NCI-H187 (cell line): ENCODE results near the gene EXOC1.
"Not testable (repeated sequence)": the region's sequence is repeated elsewhere in the genome, so short reads cannot be mapped to it uniquely, and the experiment has no call there.

Experiments used
- DNase-seq, 2 experiments: peaks; one replicate each; lab custom pipeline; 2025; lab: John Stamatoyannopoulos, UW

The EXOC1 gene

DNA sequence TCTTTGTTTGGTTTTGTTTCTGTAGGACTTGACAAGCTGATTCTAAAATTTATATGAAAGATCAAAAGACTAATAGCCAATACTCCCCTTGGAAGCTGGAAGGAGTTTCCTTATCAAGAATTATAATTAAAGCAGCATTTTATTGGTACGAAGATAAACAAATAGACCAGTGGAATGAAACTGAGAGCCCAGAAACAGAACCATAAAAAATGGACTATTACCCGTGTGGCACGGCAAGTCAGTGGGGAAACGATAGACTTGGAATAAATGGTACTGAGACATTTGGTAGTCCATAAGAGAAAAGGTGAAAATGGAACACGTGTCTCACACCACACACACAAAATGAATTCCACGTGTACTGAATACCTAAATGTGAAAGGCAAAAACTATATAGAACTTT lies 52.9 kb downstream of the EXOC1 start:
- no peak for DNase-seq

DNA sequence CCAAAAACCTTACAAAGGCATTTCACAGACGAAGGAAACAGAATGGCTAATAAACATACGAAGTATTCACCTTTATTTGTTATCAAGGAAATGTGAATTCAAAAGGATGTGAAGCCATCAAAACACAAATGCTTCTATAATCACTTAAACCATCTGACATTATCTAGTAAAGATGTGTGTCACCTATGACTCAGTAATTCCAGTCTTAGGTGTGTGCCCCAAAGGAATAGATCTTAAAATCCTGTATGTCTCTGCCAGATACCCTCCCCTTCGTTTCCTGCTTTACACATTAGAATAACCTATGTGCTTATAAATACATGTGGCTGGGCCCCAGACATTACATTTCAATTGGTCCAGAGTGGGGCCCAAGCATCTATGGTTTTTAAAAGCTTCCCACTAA lies 53.5 kb downstream of the EXOC1 start:
- no peak for DNase-seq

DNA sequence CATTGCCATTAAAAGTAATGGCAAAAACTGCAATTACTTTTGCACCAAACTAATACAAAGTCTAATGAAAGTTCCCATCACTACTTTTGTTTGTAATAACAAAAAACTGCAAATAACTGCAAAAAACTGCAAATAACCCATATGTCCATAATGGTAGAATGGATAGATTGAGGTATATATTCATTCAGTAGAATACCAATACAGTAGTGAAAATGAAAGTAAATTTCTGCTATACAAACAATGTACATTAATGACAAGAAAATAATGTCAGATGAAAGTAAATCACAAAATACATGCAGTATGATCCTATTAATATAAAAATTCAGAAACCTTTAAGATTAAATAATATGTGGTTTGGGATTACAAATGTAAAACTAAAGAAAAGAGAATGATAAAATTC lies 54.0 kb downstream of the EXOC1 start:
- no peak for DNase-seq

DNA sequence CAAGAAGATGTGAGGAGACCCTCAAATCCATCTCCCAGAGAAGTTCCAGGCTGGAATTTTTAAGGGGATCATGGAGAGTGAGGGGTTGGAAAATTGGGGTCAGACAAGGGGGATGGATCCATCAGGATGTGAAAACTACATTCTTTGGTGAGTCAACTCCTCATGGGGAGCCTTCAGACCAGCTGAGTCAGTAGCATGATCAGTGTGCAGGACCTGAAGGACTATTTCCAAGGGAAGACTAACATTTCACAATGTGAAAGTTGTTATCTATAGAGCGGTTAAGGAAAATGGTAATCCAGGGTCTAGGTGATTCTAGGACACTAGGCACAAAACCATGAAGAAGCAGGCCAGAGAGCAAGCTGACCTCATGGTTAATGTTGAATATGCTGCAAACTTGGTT lies 56.7 kb downstream of the EXOC1 start:
- no peak for DNase-seq

DNA sequence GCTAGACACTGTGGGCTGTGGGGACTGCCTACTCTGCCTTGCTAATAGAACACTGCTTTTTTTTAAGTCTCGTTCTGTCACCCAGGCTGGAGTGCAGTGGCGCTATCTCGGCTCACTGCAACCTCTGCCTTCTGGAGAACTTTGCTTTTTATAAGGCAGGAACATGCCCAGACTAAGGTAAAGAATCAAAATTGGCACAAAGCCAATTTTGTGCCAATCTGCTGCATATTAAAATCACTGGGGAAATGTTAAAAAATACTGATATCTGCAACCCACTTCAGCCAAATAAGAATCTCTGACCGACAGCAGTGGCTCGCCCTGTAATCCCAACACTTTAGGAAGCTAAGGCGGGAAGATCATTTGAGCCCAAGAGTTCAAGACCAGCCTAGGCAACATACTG lies 58.8 kb downstream of the EXOC1 start:
- no peak for DNase-seq

DNA sequence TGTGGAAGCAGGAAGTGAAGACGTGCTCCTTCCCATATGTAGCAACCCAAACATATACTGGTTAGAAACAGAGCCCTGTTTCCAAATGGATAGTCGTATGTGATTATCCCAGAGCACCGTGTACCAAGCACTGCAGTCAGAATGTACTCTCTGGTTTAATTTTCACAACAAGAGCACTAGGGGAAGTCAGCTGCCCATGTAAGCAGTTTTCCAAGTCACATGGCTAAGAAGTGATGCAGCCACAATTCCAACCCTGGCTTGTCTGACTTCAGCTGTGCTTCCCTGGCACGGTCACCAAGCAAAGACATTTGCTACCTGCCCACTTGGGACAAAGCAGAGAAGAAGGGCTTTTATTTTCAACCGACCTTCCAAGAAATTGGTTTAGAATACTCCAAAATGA lies 67.1 kb downstream of the EXOC1 start:
- DNase-seq = no peak

DNA sequence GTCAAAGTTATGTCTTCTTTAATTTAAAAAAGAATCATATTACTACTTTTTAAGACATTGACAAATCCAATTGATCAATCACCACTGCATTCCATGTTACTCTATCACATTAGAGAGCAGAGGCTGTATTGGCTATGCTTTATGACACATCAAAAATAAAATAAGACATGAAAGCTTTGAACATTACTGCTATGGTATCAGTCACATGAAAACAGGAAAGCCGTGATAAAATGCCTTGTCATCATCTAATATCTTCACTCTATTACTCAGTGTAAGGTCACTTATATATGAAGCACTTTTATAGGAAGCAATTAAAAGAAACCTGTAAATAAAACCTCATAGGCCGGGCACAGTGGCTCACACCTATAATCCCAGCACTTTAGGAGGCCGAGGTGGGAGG lies 67.6 kb downstream of the EXOC1 start:
- DNase-seq = no peak

DNA sequence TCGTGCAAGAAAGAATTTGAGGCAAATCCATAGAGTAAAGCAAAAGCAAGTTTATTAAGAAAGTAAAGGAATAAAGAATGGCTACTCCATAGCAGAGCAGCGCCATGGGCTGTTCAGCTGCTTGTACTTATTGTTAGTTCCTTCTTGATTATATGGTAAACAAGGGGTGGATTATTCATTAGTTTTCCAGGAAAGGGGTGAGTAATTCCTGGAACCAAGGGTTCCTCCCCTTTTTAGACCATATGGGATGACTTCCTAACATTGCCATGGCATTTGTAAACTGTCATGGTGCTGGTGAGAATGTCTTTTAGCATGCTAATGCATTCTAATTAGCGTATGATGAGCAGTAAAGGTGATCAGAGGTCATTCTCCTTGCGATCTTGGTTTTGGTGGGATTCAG lies 71.8 kb downstream of the EXOC1 start:
- no peak for DNase-seq

DNA sequence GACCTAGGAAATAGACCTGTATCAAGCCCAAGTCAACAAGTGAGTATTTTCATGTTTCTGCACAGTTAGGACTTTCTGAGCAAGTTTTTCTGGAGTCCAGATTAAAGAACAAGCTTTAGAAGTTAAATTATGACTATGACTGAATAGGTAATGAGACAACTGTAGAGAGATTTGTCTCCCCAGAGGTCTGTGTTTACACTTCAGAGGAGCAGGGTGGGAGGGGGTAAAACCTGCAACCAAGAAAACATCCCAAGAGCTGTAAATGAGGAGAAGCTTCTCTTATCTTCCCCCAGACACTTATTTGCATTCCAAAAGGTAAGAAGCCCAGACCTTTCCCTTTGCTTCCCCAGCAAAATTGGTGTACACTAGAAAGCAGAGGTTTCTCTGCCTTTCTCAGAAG lies 73.2 kb downstream of the EXOC1 start:
- no peak for DNase-seq

DNA sequence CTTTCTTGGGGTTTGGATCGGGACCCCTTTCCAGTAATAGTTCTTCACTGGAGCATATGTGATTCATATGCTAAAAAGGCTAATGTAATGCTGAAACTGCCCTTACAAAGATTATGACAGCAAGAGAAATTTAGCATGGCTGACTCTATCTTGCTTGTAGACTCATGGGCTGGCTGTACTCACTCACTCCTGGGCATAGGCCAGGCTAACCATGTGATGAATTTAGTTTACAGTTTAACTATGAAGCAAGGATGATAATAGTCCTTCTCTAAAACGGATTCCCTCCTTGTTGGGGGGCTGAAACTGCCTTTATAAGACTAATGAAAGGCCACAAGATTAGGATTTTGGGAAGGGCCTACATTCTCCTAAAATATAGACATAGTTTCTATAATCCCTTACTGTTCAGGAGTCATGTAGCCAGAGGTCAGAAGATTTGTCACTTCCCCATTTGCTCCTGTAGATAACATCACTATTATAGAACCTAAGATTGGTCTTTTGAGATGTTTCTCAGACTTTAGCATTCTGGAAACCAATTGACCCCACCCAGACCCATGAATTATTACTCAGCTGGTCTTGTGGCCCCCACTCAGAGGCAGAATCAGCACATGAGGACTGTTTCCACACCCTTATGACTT lies 74.5 kb downstream of the EXOC1 start:
- no peak for DNase-seq

DNA sequence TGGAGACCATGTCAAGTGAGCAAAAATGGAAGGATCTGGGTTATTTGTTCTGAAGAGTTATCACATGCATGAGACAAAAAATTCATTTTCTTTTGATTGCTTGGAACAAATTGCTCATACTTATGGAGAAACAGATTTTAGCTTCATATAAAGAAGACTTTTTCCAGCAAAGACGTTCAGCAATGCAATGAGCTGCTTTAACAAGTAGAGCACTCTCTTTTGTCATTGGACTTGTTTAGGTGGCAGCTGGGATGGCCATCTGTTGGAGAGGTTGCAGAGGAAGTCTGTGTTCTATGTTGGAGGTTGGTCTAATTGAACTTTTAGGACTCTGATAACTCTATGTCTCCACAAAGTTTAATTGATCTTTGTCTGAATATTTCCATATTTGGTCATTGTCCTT lies 75.4 kb downstream of the EXOC1 start:
- DNase-seq = no peak

DNA sequence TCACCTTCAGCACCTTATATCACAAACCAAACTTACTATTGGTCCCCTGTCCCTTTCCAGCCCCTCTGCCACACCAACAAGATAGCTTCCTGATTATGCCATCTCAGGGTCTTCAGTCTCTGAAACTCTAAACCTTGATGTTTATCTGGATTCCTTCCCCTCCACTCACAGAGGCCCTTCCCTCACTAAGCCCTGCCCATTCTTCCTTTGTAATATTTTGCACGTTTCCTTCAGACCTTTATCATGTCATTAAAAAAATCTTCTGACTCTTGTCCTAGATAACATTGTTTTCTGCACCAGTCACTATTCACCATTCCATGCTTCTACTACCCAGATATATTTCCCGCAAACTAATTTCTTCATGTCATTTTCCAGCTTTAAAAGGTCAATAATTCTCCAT lies 77.6 kb downstream of the EXOC1 start:
- DNase-seq = no peak

DNA sequence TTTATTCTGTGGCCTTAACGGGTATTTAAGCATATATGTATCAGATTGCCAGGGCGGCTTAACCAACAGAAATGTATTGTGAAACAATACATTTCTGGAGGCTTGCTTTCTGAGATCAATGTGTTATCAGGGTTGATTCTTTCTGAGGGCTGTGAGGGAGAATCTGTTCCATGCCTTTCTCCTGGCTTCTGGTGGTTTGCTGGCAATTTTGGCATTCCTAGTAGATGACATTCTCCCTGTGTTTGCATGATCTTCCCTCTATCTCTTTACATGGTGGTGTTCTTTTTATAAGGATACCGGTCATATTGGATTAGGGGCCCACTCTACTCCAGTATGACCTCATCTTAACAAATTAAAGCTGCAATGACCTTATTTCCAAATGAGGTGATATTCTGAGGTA lies 78.4 kb downstream of the EXOC1 start:
- DNase-seq = no peak

DNA sequence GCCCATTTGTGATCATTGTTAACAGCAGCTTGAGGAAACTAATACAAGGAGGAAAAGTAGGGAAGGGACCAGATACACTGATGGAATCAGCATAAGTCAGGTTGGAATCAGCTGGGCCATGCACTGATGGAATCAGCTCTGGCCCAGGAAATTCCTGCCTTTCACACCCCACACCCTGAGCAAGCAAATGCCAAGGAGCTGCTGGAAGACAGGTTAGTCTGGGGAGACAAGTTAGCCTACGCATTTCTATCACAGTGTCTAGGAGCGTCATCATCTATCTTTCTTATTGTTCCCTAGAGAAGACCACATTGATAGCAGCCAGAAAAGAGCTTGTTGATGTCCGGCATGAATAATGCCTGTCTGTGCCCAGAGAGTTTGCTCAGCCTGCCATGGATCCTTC lies 79.1 kb downstream of the EXOC1 start:
- DNase-seq = no peak

DNA sequence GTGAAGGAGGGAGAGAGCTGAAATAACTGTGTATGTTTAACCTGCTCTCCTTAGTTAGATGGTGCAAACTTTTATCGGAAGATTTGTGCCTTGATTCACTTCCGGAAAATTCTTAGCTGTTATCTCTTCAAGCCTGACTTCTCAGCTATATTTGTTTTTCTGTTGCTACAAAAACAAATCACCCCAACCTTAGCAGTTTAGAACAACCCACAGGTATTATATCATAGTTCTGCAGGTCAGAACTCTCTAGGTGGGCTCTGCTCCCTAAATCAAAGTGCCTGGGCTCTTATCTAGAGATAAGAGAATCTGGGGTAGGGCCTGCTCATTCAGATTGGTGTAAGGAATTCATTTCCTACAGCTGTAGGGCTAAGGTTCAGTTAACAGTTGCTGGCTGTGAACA lies 80.2 kb downstream of the EXOC1 start:
- DNase-seq = no peak

DNA sequence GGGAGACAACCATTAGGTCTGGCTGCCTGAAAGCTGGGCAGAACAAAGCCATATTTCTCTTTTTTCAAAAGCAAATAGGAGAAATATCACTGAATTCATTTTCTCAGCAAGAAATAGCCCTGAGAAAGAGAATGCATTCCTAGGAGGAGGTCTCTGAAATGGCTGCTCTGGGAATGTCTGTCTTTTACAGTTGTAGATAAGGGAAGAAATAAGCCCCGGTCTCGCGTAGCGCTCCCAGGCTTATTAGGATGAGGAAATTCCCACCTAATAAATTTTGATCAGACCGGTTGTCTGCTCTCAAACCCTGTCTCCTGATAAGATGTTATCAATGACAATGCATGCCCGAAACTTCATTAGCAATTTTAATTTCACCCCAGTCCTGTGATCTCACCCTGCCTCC lies 82.5 kb downstream of the EXOC1 start:
- DNase-seq = not testable (repeated sequence)

DNA sequence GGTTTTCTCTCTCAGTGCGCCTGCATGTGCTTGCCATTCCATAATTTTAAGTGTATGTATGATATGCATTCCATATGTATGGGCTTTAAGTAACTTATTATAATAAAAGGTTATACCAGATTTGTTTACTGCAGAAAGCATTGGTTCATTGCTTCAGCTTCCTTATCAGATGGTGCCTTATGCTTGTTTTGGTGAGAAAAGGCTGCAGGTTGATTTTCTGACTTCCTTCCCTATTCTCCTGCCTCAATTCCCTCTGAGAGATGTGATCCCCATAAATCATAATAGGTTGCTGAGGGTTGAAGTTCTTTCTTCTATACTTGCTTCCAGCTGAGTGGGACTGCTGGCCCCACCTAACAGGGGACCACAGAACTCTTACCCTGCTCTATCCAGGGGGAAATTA lies 85.0 kb downstream of the EXOC1 start:
- no peak for DNase-seq

DNA sequence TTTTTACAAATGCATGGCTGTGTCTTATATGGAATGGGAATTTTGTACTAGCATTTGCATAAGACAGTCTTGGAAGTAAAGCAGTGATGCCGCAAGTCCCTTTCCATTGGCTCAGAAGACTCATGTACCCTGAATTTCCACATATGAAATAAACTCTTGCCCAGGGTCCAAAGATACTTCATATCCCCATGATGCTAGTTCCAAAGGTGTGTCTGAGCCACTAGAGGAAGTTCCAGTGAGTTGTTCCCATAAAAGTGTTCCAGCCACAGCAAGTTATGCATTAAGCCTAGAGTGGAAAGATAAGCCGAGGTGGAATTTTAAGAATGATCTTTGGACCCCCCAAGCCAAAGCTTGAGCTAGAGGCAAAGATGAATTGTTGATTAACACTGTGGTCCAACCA lies 86.0 kb downstream of the EXOC1 start:
- DNase-seq = no peak

DNA sequence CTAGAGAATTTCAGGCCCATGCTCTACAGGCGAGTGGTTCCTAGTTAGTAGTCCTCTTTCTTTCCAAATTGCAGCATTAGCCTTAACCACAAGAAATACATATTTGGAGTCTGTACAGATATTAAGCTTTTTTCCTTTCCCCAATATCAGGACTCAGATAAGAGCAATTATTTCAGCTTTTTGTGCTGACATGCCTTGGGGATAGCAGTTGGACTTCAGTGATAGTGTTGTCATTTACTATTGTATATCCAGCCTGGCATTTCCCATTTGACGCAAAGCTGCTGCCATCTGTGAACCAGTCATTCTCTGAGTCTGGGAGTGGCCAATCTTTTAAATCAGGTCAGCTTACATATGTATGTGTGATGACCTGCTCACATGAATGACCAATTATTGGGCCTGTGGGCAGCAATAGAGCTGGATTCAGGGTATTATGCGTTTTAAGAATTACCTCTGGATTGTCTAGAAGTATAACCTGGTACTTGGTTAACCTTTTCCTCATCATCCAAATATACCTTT lies 88.5 kb downstream of the EXOC1 start:
- DNase-seq = no peak

DNA sequence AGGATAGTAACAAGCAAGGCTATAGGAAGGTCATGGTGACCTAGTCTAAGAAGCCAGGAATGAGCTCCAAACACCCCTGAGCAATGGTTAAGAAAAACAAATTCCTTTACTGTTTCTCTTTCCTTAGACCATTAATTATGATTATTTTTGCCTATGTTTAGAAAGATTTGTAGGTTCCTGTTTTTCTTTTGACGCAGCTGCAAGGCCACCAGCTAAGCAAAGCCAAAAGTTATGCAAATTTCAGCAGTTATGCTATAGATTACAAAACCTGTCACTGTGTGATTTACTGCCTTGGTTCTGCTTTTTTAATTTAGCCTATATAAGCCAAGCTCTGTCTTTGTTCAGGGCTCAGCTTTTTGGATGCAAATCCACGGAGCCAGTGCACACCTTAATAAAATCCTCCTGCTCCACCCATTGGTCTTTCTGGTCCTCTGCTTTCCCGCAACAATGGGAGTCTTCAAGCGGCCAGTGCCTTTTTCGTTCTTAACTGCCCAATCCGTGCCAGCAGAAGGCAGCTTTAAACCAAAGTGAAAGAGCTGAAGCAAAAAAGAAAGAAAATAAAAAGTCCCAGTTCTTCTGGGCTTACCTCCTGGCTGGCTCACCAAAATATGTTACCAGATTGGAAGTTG lies 93.9 kb downstream of the EXOC1 start:
- no peak for DNase-seq

DNA sequence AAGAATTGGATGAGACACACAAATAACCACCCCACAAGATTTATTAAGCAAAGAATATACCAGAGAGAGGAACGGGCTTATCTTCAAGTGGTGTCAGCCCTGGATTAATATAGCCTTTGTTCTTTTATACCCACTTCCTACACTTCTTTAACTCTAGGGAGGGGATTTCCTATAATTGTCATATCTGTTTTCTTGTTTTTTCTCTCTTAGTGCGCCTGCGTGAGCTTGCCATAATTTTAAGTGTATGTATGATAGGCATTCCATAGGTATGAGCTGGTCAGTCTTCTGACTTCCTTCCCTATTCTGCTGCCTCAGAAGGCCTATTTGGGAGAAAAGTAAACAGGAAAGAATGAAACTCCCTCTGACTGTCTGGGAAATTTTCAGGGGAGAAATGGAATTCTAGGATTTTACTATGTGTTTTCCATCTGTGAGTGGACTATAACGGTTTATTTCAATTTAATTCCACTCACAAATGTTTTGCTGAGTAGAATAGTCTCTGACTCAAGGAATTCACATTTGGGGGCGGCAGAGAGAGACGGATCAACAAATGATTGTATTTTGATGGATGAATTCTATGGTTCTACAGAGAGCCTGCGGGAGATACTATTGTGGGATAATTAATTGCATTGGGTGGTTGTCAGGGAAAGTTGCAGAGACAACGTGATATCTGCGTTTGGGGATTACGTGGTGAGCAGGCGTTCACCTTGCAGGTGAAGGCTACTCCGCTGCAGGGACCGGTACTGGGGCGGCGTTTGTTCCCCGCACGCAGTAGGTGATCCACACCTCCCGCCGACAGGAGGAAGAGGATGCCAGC lies 94.7 kb downstream of the EXOC1 start:
- no peak for DNase-seq

DNA sequence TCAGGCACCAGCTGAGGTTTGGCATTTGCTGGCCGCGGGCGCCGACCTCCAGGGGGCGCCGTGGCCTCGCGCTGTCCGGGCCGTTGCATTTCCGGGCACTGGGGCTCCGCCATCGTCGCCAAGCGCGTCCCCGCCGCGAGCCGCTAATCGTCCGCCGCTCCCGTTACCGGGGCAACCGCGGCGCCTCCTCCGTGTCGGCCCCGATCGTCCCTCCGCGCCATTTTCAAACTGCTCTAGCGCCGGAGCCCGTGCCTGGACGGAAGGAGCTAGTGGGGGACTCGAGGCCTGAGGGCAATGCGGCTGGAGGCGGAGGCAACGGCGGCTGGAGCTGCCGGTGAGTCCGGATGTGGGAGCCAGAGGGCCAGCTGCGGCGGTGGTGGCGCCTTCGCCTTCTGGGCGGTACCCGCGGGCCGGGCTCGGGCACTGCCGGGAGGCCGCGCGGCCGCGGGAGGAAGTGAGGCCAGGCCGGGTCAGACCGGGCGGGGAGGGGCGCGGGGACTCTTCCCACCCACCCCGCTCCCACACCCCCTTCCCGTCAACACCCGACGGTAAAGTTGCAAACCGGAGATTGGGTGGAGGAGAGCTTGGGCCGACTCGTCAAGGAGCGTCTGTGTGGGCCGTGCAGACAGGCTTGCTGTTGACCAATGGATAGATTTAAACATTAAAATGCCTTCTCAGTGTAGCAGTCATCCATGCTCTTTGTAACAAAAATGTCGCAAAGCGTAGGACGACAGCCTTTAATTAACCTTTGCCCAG lies 95.5 kb downstream of the EXOC1 start, which contains the start of gene CEP135:
Gene CEP135 (plus strand): TSS at position 220 of the 756 bp plus-strand sequence. CDS start 3,186 bp downstream, outside the sequence.
- peak; percentile 94 to 97 for DNase-seq

DNA sequence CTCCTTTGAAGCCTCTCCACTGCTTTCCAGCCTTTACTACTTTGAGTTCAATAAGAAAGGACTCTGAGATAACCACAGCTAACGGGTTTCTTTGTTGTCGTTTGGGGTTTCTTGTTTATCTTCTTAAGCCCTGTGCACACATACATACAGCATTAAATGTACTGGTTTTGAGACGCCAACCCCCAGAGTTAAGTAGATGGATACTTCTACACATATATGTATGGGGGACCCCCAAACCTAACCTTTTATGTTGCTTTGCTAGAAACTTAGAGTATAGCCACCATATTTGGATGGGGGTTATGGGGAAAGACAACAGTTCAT lies 96.0 kb downstream of the EXOC1 start:
- no peak for DNase-seq
